Lower leg skin (tissue), 4 donors: ENCODE results near the gene KBTBD7. TPM values are rescaled to one million over a fixed set of nuclear protein-coding genes. Genes with fewer than 3 reads are reported as not detected.

Experiments used
- DNase-seq, 2 donors: peaks; one replicate each; pipeline ENCODE4 v3.0.0-alpha.2; 2019; ENCODE audit warnings: low spot score in 2 of 2
- H3K4me3 ChIP-seq: fragments of 200-600 bp; sonication (generic); 2 replicates; pipeline ENCODE4 v1.5.1; 2017; ENCODE audit warnings: mild to moderate bottlenecking, low read depth; ENCODE audit not compliant: poor library complexity, severe bottlenecking
- POLR2A ChIP-seq, 2 donors: fragments of 450-650 bp; IDR thresholded peaks; one replicate each; pipeline ENCODE4 v1.6.1; 2016 to 2017; ENCODE audit warnings: antibody characterized with exemption in 2 of 2, mild to moderate bottlenecking in 1 of 2, moderate library complexity in 1 of 2
- WGBS, 2 donors: methylation state at CpG; one replicate each; pipeline ENCODE4 v1.1.5; 2018; 5-methylcytosine and 5-hydroxymethylcytosine counted together
- intact Hi-C: fragments of 100-400 bp; cut with DNase I; formaldehyde crosslinking; loops from one replicate; pipeline ENCODE4 v1.15.0; 2023; ENCODE audit warnings: low total_unique reads
- total RNA-seq, 4 donors: library from RNA; depleted of rRNA; stranded (reverse); fragments of >200 nt; gene quantifications; one replicate each; pipeline ENCODE4 v1.1.0, GENCODE V29; 2016
- TF ChIP-seq, protein P1 (sequence below), 3 donors: fragments of 450-650 bp; IDR thresholded peaks; one replicate each; pipeline ENCODE4 v1.5.1; 2016; ENCODE audit warnings: antibody characterized with exemption in 3 of 3, mild to moderate bottlenecking in 3 of 3, moderate library complexity in 2 of 3

KBTBD7 gene
- total RNA-seq, 4 donors from 2014 or later, result 4.1 to 9.1 (median 6.7) TPM

DNA sequence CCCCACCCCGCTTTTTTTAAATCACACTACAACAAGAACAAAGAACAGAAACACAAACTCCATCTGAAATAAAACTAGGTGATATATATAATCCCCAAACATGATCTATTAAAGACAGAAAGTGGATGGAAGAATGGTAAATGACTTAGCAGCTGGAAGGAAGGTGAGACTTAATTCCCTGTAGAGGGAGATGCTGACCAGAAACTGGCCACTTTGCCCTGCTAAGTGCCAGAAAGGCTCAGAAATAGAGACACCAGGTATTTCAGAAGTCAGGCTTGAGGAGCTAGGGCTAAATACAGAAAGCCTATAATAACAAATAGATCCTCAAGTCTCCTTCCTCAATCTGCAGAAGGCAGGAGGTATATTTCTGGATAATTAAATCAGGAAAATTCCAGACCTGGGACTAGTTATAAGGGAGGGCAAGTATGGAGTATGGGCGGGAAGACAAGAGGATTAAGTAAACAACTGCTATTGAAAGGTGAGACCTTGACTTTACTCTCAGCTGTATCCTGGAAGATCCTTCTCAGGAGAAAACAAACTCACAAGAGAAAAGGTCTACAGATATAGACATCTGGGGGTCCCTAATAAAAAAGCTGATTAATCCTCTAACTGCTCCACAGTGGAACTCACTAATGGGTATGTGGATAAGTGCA is 36.8 kb upstream of the KBTBD7 start:
- intact Hi-C loops, result no loop called here
- TF ChIP-seq, protein P1, sequence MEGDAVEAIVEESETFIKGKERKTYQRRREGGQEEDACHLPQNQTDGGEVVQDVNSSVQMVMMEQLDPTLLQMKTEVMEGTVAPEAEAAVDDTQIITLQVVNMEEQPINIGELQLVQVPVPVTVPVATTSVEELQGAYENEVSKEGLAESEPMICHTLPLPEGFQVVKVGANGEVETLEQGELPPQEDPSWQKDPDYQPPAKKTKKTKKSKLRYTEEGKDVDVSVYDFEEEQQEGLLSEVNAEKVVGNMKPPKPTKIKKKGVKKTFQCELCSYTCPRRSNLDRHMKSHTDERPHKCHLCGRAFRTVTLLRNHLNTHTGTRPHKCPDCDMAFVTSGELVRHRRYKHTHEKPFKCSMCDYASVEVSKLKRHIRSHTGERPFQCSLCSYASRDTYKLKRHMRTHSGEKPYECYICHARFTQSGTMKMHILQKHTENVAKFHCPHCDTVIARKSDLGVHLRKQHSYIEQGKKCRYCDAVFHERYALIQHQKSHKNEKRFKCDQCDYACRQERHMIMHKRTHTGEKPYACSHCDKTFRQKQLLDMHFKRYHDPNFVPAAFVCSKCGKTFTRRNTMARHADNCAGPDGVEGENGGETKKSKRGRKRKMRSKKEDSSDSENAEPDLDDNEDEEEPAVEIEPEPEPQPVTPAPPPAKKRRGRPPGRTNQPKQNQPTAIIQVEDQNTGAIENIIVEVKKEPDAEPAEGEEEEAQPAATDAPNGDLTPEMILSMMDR (IDR thresholded peaks at IDR 0.05), result no peak
- TF ChIP-seq POLR2A (IDR thresholded peaks at IDR 0.05), result no peak
- H3K4me3 ChIP-seq, result no peak overlapping the region
- 93 to 98% methylated on average over 2 of the region's 2 CpGs for WGBS, 2 donors
- no peak for DNase-seq

DNA sequence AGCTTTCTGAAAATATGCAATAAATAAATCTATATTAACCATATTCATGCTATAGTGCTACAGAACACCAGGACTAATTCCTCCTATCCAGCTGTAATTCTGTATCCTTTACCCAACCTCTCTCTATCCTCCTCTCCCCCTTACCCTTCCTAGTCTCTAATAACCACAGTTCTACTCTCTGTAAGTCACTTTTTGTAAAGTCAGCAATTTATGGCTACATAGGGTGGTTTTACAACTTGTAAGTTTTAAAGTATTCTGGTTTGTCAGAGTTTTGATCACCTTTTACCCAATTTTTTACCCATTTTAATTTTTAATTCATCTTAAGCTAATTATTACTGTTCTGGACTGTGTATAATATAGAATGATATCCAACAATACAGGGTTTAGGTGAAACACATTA is 35.0 kb upstream of the KBTBD7 start:
- H3K4me3 ChIP-seq, result no peak overlapping the region
- TF ChIP-seq, protein P1 (IDR thresholded peaks at IDR 0.05), result no peak
- no peak for TF ChIP-seq POLR2A (IDR thresholded peaks at IDR 0.05)
- intact Hi-C loops, result no loop called here

DNA sequence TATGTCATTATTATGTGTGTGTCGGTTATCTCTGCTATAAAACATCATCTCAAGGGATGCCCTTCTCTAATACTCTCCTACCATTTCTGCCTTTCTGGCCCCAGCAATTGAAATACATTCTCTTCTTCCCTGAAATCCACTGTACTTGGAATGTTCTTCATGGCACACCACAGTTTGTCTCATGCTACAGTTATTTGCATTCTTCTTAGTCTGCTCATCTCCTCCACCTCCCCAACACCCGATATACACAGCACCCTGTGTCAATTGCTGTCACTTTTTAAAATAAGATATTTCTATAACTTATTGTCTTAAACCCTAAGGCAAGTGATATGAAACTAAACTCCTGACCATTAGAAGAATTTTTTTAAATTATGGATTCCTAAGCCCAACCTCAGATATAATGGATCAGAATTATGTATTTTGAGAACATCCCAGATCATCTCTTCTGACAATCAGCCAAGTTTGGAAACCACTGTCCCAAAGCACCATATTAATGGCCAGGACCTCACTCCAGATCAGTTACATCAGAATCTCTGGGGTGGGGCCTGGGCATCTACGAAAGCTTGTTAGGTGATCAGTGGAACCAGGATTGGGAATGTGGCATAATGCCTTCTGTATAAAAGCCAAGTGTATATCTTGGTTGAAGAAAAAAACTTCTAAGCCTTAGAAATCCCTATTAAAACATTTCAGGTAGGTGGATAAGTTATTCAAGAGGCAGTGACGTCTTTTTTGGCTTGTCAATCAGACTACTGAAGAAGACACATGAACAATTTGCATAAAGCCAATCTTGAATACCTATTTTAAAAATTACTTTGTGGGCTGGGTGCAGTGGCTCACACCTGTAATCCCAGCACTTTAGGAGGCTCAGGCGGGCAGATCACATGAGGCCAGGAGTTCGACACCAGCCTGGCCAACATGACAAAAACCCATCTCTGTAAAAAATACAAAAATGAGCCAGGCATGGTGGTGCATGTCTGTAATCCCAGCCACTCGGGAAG is 30.0 kb upstream of the KBTBD7 start:
- TF ChIP-seq, protein P1 (IDR thresholded peaks at IDR 0.05), result no peak
- TF ChIP-seq POLR2A (IDR thresholded peaks at IDR 0.05), result no peak
- no peak overlapping the region for H3K4me3 ChIP-seq
- DNase-seq, result no peak
- intact Hi-C loops, result loop anchor here (5.0 kb wide), 2 partner anchors 152 to 307 kb away; no protein-coding TSS in a partner anchor
- 81 to 91% methylated on average over 7 of the region's 7 CpGs for WGBS, 2 donors

More for the DNA sequence above, 35.0 kb upstream of the KBTBD7 start:
- DNase-seq, result no peak

DNA sequence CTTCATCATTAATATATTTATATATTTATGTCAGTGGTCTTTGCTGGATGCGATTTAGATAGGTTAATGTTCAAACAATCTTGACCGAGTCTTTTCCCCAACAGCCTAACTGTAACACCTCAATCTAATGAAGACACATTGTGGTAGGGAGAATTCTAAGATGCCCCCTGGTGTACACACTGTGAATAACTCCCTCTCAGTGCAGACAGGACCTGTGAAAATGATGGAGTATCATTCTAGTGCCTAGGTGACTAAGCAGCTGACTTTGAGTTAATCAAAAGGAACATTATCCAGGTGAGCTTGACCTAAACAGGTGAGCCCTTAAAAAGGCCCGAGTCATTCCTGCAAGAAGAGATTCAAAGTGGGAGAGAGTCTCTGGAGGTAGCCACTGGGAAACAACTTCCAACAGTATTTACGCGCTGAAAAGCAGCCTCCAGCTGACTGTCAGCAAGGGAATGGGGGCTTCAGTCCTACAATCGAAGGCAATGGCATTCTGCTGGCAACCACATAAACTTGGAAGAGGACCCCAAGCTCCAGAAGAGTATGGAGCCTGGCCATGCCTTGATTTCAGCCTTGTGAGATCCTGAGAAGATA is 28.0 kb upstream of the KBTBD7 start:
- intact Hi-C loops, result loop anchor here (5.0 kb wide), 2 partner anchors 150 to 305 kb away; no protein-coding TSS in a partner anchor

DNA sequence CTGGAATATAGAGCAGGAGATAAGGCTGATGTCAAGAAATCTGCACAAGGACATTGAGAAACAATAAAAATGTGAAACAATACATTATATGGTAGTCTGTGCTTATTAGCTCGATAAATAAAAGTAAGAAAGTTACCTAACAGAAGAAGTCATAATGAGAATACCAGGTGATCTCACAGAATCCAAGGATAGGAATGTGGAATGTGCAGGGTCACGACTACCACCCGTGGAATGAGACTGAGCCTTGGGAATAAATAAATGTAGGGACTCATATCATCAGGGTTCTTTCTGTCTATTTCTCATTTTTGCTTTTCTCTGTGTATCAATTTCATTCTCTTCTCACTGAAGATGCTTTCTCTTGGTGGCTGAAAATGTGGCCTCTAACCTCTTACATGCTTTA is 26.0 kb upstream of the KBTBD7 start:
- no peak for TF ChIP-seq POLR2A (IDR thresholded peaks at IDR 0.05)
- TF ChIP-seq, protein P1 (IDR thresholded peaks at IDR 0.05), result no peak
- no peak overlapping the region for H3K4me3 ChIP-seq
- DNase-seq, result no peak
- intact Hi-C loops, result loop anchor here (5.0 kb wide), 2 partner anchors 148 to 303 kb away; no protein-coding TSS in a partner anchor
- WGBS, 2 donors, result 82 to 84% methylated on average over 3 of the region's 3 CpGs

More for the DNA sequence above, 28.0 kb upstream of the KBTBD7 start:
- 54 to 62% methylated on average over 6 of the region's 6 CpGs for WGBS, 2 donors
- no peak overlapping the region for H3K4me3 ChIP-seq
- peak in 1 of 2 donors; percentile 33 for DNase-seq
- TF ChIP-seq POLR2A (IDR thresholded peaks at IDR 0.05), result no peak
- TF ChIP-seq, protein P1 (IDR thresholded peaks at IDR 0.05), result peak in 1 of 3 donors; percentile 38
